Ascending aorta (tissue), 2 donors: ENCODE results near the gene P4HB. TPM values are rescaled to one million over a fixed set of nuclear protein-coding genes. Genes with fewer than 3 reads are reported as not detected.

Experiments
- DNase-seq, 2 donors: peaks; one replicate each; pipeline ENCODE4 v3.0.0-alpha.2; 2019; ENCODE audit warnings: low spot score in 2 of 2
- H3K27ac ChIP-seq, 2 donors: fragments of 200-600 bp; sonication (generic); one replicate each; pipeline ENCODE4 v1.5.1; 2016 to 2017; ENCODE audit warnings: mild to moderate bottlenecking in 1 of 2
- H3K27me3 ChIP-seq: fragments of 200-600 bp; sonication (generic); one replicate; pipeline ENCODE4 v1.5.1; 2017
- H3K36me3 ChIP-seq, 2 donors: fragments of 200-600 bp; sonication (generic); one replicate each; pipeline ENCODE4 v1.5.1; 2016
- H3K4me1 ChIP-seq, 2 donors: fragments of 200-600 bp; sonication (generic); one replicate each; pipeline ENCODE4 v1.5.1; 2016 to 2017; ENCODE audit warnings: mild to moderate bottlenecking in 1 of 2
- H3K4me3 ChIP-seq, 2 donors: fragments of 200-600 bp; sonication (generic); one replicate each; pipeline ENCODE4 v1.5.1; 2016 to 2017; ENCODE audit warnings: mild to moderate bottlenecking in 1 of 2
- H3K9me3 ChIP-seq, 2 donors: fragments of 200-600 bp; sonication (generic); one replicate each; pipeline ENCODE4 v1.5.1; 2016
- intact Hi-C: fragments of 100-400 bp; cut with DNase I; formaldehyde crosslinking; loops from one replicate; pipeline ENCODE4 v1.15.1; 2023
- total RNA-seq: library from RNA; depleted of rRNA; stranded (reverse); fragments of >200 nt; gene quantifications from one replicate; pipeline ENCODE4 v1.1.0, GENCODE V29; 2016
- TF ChIP-seq, protein P1 (sequence below), 3 experiments: fragments of 200-600 bp in 2 of 3; fragments of 450-650 bp in 1 of 3; sonication (generic) in 2 of 3; IDR thresholded peaks; one replicate each; pipeline ENCODE4 v1.5.1; 2016 to 2019; ENCODE audit warnings: antibody characterized with exemption in 3 of 3, mild to moderate bottlenecking in 1 of 3, moderate library complexity in 1 of 3

P4HB gene
- total RNA-seq, 1 donor from 2014 or later, result 670 TPM

GRCh38 chr17:81825841-81826466 lies 34.4 kb downstream of the P4HB start:
- Histone ChIP-seq H3K27me3 (no peaks in the 10 kb centered on the region), H3K9me3 (no peaks in the 10 kb centered on the region), H3K4me1 (peaks cover 0 to 6% of the 10 kb centered on the region in 2 donors), H3K36me3 (peaks cover 24 to 27% of the 10 kb centered on the region in 2 donors), H3K4me3 (no peak overlapping the region), H3K27ac (no peak overlapping the region)
- no peak for DNase-seq
- TF ChIP-seq, protein P1, sequence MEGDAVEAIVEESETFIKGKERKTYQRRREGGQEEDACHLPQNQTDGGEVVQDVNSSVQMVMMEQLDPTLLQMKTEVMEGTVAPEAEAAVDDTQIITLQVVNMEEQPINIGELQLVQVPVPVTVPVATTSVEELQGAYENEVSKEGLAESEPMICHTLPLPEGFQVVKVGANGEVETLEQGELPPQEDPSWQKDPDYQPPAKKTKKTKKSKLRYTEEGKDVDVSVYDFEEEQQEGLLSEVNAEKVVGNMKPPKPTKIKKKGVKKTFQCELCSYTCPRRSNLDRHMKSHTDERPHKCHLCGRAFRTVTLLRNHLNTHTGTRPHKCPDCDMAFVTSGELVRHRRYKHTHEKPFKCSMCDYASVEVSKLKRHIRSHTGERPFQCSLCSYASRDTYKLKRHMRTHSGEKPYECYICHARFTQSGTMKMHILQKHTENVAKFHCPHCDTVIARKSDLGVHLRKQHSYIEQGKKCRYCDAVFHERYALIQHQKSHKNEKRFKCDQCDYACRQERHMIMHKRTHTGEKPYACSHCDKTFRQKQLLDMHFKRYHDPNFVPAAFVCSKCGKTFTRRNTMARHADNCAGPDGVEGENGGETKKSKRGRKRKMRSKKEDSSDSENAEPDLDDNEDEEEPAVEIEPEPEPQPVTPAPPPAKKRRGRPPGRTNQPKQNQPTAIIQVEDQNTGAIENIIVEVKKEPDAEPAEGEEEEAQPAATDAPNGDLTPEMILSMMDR (IDR thresholded peaks at IDR 0.05), result no peak
- intact Hi-C loops, result no loop called here

- H3K4me1 ChIP-seq, result peaks cover 0 to 6% of the 10 kb centered on the region in 2 donors
- no peak overlapping the region for H3K4me3 ChIP-seq
- intact Hi-C loops, result no loop called here
- TF ChIP-seq, protein P1 (IDR thresholded peaks at IDR 0.05), result no peak
- DNase-seq, result no peak
- peaks cover 24 to 27% of the 10 kb centered on the region in 2 donors for H3K36me3 ChIP-seq
- H3K27me3 ChIP-seq, result no peaks in the 10 kb centered on the region
- H3K9me3 ChIP-seq, result no peaks in the 10 kb centered on the region
- H3K27ac ChIP-seq, result no peak overlapping the region
Observed at GRCh38 chr17:81824595-81824994, 35.7 kb downstream of the P4HB start.

- Histone ChIP-seq H3K9me3 (no peaks in the 10 kb centered on the region), H3K4me3 (no peak overlapping the region), H3K27me3 (no peaks in the 10 kb centered on the region), H3K4me1 (peaks cover 0 to 6% of the 10 kb centered on the region in 2 donors), H3K36me3 (peaks cover 24 to 27% of the 10 kb centered on the region in 2 donors), H3K27ac (no peak overlapping the region)
- TF ChIP-seq, protein P1 (IDR thresholded peaks at IDR 0.05), result no peak
- no peak for DNase-seq
- intact Hi-C loops, result no loop called here
Observed at GRCh38 chr17:81823820-81824550, 36.4 kb downstream of the P4HB start.

- DNase-seq, result no peak
- peaks cover 24 to 27% of the 10 kb centered on the region in 2 donors for H3K36me3 ChIP-seq
- H3K27ac ChIP-seq, result no peak overlapping the region
- H3K4me1 ChIP-seq, result peaks cover 0 to 6% of the 10 kb centered on the region in 2 donors
- no peaks in the 10 kb centered on the region for H3K27me3 ChIP-seq
- H3K4me3 ChIP-seq, result no peak overlapping the region
- H3K9me3 ChIP-seq, result no peaks in the 10 kb centered on the region
- TF ChIP-seq, protein P1 (IDR thresholded peaks at IDR 0.05), result no peak
- intact Hi-C loops, result no loop called here
Observed at GRCh38 chr17:81822996-81823819, 37.1 kb downstream of the P4HB start.

- DNase-seq, result no peak
Observed at GRCh38 chr17:81822312-81822637, 38.1 kb downstream of the P4HB start.

More at GRCh38 chr17:81822312-81822637, 38.1 kb downstream of the P4HB start:
- H3K27me3 ChIP-seq, result no peaks in the 10 kb centered on the region
- intact Hi-C loops, result no loop called here
- H3K27ac ChIP-seq, result peak overlapping the region in 1 of 2 donors; percentile 32
- no peak overlapping the region for H3K4me3 ChIP-seq
- TF ChIP-seq, protein P1 (IDR thresholded peaks at IDR 0.05), result no peak
- peaks cover 24 to 27% of the 10 kb centered on the region in 2 donors for H3K36me3 ChIP-seq
- no peaks in the 10 kb centered on the region for H3K9me3 ChIP-seq
- H3K4me1 ChIP-seq, result peaks cover 0 to 6% of the 10 kb centered on the region in 2 donors
